Measurements from ENCODE around the gene TMEM82. TPM values are rescaled to one million over a fixed set of nuclear protein-coding genes. Genes with fewer than 3 reads are reported as not detected.
A peak's percentile ranks its signal among the peaks of the same experiment; 100 is the strongest.

TMEM82 gene
- polyA plus RNA-seq, 1 donor, result 15.6 TPM

GRCh38 chr1:15756143-15757015 is 14.1 kb downstream of the TMEM82 start:
- DNase-seq, result peak in 1 of 2 donors; percentile 57
- Histone ChIP-seq H3K4me1 (ENCODE audit: control insufficient read depth, insufficient read depth, low read length) (peaks cover 45% of the 10 kb centered on the region), H3K9me3 (ENCODE audit: control insufficient read depth, low read depth, low read length) (no peaks in the 10 kb centered on the region), H3K27ac (ENCODE audit: low read length) (peak overlapping the region; percentile 46), H3K36me3 (ENCODE audit: control insufficient read depth, insufficient read depth, low read length) (no peaks in the 10 kb centered on the region), H3K4me3 (ENCODE audit: low read length) (peak overlapping the region; percentile 30), H3K27me3 (ENCODE audit: control insufficient read depth, insufficient read depth, low read length) (no peaks in the 10 kb centered on the region)
- no CpG with 5 or more reads among the region's 21 CpGs for WGBS (ENCODE audit: insufficient coverage, low lambda C conversion rate)

- peak overlapping the region; percentile 89 for H3K27ac ChIP-seq (ENCODE audit: low read length)
- H3K4me3 ChIP-seq (ENCODE audit: low read length), result peak overlapping the region; percentile 30
- no peaks in the 10 kb centered on the region for H3K9me3 ChIP-seq (ENCODE audit: control insufficient read depth, low read depth, low read length)
- H3K36me3 ChIP-seq (ENCODE audit: control insufficient read depth, insufficient read depth, low read length), result no peaks in the 10 kb centered on the region
- H3K4me1 ChIP-seq (ENCODE audit: control insufficient read depth, insufficient read depth, low read length), result peaks cover 52% of the 10 kb centered on the region
- H3K27me3 ChIP-seq (ENCODE audit: control insufficient read depth, insufficient read depth, low read length), result no peaks in the 10 kb centered on the region
- DNase-seq, result peak in 1 of 2 donors; percentile 40
- WGBS (ENCODE audit: insufficient coverage, low lambda C conversion rate), result no CpG with 5 or more reads among the region's 9 CpGs
These were observed 14.8 kb downstream of the TMEM82 start for GRCh38 chr1:15757016-15757543.

- no CpG with 5 or more reads among the region's 24 CpGs for WGBS (ENCODE audit: insufficient coverage, low lambda C conversion rate)
- peak; percentile 74 to 81 for DNase-seq
- no peaks in the 10 kb centered on the region for H3K27me3 ChIP-seq (ENCODE audit: control insufficient read depth, insufficient read depth, low read length)
- no peaks in the 10 kb centered on the region for H3K9me3 ChIP-seq (ENCODE audit: control insufficient read depth, low read depth, low read length)
- H3K27ac ChIP-seq (ENCODE audit: low read length), result peak overlapping the region; percentile 89
- H3K4me3 ChIP-seq (ENCODE audit: low read length), result peak overlapping the region; percentile 67
- peaks cover 4% of the 10 kb centered on the region for H3K36me3 ChIP-seq (ENCODE audit: control insufficient read depth, insufficient read depth, low read length)
- peaks cover 52% of the 10 kb centered on the region for H3K4me1 ChIP-seq (ENCODE audit: control insufficient read depth, insufficient read depth, low read length)
These were observed 15.5 kb downstream of the TMEM82 start for GRCh38 chr1:15757575-15758342.

GRCh38 chr1:15758343-15758931 is 16.1 kb downstream of the TMEM82 start, which contains the start of gene FBLIM1:
TSS of gene FBLIM1 (plus strand) at chr1:15758795. CDS start at chr1:15764984, 6,189 bp downstream.
- H3K9me3 ChIP-seq (ENCODE audit: control insufficient read depth, low read depth, low read length), result no peaks in the 10 kb centered on the region
- peaks cover 52% of the 10 kb centered on the region for H3K4me1 ChIP-seq (ENCODE audit: control insufficient read depth, insufficient read depth, low read length)
- H3K27me3 ChIP-seq (ENCODE audit: control insufficient read depth, insufficient read depth, low read length), result no peaks in the 10 kb centered on the region
- peak within 1 kb of the TSS; percentile 89 for H3K27ac ChIP-seq (ENCODE audit: low read length)
- DNase-seq, result peak in 1 of 2 donors; percentile 62
- WGBS (ENCODE audit: insufficient coverage, low lambda C conversion rate), result no CpG with 5 or more reads among the region's 58 CpGs
- H3K36me3 ChIP-seq (ENCODE audit: control insufficient read depth, insufficient read depth, low read length), result peaks cover 4% of the 10 kb centered on the region
- H3K4me3 ChIP-seq (ENCODE audit: low read length), result peak within 1 kb of the TSS; percentile 89

- Histone ChIP-seq H3K4me3 (ENCODE audit: low read length) (peak overlapping the region; percentile 89), H3K36me3 (ENCODE audit: control insufficient read depth, insufficient read depth, low read length) (peaks cover 4% of the 10 kb centered on the region), H3K9me3 (ENCODE audit: control insufficient read depth, low read depth, low read length) (no peaks in the 10 kb centered on the region), H3K27me3 (ENCODE audit: control insufficient read depth, insufficient read depth, low read length) (no peaks in the 10 kb centered on the region), H3K27ac (ENCODE audit: low read length) (peak overlapping the region; percentile 55), H3K4me1 (ENCODE audit: control insufficient read depth, insufficient read depth, low read length) (peaks cover 57% of the 10 kb centered on the region)
- no CpG with 5 or more reads among the region's 58 CpGs for WGBS (ENCODE audit: insufficient coverage, low lambda C conversion rate)
- peak in 1 of 2 donors; percentile 57 for DNase-seq
These were observed 16.8 kb downstream of the TMEM82 start for GRCh38 chr1:15758953-15759661.

- no CpG with 5 or more reads among the region's 12 CpGs for WGBS (ENCODE audit: insufficient coverage, low lambda C conversion rate)
- peaks cover 17% of the 10 kb centered on the region for H3K36me3 ChIP-seq (ENCODE audit: control insufficient read depth, insufficient read depth, low read length)
- DNase-seq, result peak in 1 of 2 donors; percentile 62
- peak overlapping the region; percentile 55 for H3K27ac ChIP-seq (ENCODE audit: low read length)
- H3K4me3 ChIP-seq (ENCODE audit: low read length), result peak overlapping the region; percentile 89
- H3K4me1 ChIP-seq (ENCODE audit: control insufficient read depth, insufficient read depth, low read length), result peaks cover 59% of the 10 kb centered on the region
- H3K9me3 ChIP-seq (ENCODE audit: control insufficient read depth, low read depth, low read length), result no peaks in the 10 kb centered on the region
- no peaks in the 10 kb centered on the region for H3K27me3 ChIP-seq (ENCODE audit: control insufficient read depth, insufficient read depth, low read length)
These were observed 18.4 kb downstream of the TMEM82 start for GRCh38 chr1:15760520-15761211.

- Histone ChIP-seq H3K4me1 (ENCODE audit: control insufficient read depth, insufficient read depth, low read length) (peaks cover 52% of the 10 kb centered on the region), H3K9me3 (ENCODE audit: control insufficient read depth, low read depth, low read length) (no peaks in the 10 kb centered on the region), H3K27ac (ENCODE audit: low read length) (peak overlapping the region; percentile 55), H3K4me3 (ENCODE audit: low read length) (peak overlapping the region; percentile 89), H3K36me3 (ENCODE audit: control insufficient read depth, insufficient read depth, low read length) (peaks cover 25% of the 10 kb centered on the region), H3K27me3 (ENCODE audit: control insufficient read depth, insufficient read depth, low read length) (no peaks in the 10 kb centered on the region)
- no CpG with 5 or more reads among the region's 8 CpGs for WGBS (ENCODE audit: insufficient coverage, low lambda C conversion rate)
- DNase-seq, result peak in 1 of 2 donors; percentile 16
These were observed 19.2 kb downstream of the TMEM82 start for GRCh38 chr1:15761366-15762128.

- no peaks in the 10 kb centered on the region for H3K9me3 ChIP-seq (ENCODE audit: control insufficient read depth, low read depth, low read length)
- H3K27me3 ChIP-seq (ENCODE audit: control insufficient read depth, insufficient read depth, low read length), result no peaks in the 10 kb centered on the region
- DNase-seq, result peak in 1 of 2 donors; percentile 1
- peaks cover 43% of the 10 kb centered on the region for H3K4me1 ChIP-seq (ENCODE audit: control insufficient read depth, insufficient read depth, low read length)
- no CpG with 5 or more reads among the region's 10 CpGs for WGBS (ENCODE audit: insufficient coverage, low lambda C conversion rate)
- no peak overlapping the region for H3K27ac ChIP-seq (ENCODE audit: low read length)
- no peak overlapping the region for H3K4me3 ChIP-seq (ENCODE audit: low read length)
- peaks cover 33% of the 10 kb centered on the region for H3K36me3 ChIP-seq (ENCODE audit: control insufficient read depth, insufficient read depth, low read length)
These were observed 20.2 kb downstream of the TMEM82 start for GRCh38 chr1:15762546-15762945.
